Raji (cell line): Measurements from ENCODE around the gene P3H3.

Experiments used
- POLR2A ChIP-seq: IDR thresholded peaks from 2 replicates; pipeline ENCODE4 v1.6.1; 2011; ENCODE audit warnings: low read depth, low read length, control low read depth; ENCODE audit not compliant: insufficient read depth

The P3H3 gene

DNA sequence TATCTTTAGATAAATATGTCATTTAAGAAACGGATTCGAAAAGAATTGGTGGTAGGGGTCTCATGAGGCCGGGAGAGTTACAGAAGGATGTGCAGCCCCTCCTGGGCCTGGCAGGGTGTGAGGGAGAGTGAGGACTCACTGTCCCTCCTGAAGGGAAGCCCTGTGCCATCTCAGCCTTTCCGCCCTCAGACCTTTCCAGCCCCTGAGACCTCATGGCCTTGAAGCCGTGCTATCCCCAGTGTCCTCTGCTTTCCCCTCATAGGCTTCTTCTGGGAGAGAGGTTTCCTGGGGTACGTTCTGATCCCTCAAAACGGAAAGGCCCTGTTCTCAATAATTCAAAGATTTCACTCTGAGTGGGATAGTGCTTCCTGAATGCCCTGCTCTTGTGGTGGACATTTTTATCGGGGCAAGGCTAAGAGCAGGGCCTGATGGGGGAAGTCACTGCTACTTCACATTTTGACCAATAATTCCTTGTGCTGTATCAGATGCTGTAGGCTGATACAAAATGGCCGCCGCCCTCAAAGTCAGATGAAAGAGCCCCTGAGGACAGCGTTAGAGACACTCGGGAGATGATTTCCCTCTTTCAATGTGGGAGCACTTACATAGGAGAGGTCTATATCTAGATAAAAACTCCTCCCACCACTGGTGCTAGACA, 37.6 kb upstream of the P3H3 start:
- no peak for TF ChIP-seq POLR2A

DNA sequence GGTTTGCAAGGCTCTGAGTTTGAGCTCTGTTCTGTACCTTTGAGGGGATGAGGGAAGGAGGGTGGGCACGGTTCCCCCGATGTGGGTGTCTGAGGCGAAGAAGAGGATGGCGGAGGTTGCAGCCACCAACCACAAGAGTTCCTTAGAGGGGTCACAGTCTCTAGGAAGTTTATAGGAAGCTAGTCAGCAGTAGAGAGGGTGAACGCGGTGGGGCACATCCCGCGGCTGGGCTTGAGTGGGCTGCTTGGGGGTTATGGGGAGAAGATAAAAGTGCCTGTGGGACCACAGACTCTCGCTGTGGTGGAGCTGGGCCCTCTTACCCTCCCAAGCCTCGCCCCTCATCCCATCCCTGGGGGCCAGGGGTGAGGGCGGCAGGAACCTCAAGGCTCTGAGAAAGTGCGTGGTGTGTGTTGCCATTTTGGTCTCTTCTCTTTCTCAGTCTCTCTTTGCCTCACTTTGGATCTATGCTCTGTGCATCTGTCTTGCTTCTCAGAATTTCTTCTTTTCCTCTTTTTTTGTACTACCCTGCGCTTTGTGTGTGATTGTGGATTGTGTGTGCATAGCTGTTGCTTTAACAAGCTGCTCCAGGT, 36.2 kb upstream of the P3H3 start:
- no peak for TF ChIP-seq POLR2A

DNA sequence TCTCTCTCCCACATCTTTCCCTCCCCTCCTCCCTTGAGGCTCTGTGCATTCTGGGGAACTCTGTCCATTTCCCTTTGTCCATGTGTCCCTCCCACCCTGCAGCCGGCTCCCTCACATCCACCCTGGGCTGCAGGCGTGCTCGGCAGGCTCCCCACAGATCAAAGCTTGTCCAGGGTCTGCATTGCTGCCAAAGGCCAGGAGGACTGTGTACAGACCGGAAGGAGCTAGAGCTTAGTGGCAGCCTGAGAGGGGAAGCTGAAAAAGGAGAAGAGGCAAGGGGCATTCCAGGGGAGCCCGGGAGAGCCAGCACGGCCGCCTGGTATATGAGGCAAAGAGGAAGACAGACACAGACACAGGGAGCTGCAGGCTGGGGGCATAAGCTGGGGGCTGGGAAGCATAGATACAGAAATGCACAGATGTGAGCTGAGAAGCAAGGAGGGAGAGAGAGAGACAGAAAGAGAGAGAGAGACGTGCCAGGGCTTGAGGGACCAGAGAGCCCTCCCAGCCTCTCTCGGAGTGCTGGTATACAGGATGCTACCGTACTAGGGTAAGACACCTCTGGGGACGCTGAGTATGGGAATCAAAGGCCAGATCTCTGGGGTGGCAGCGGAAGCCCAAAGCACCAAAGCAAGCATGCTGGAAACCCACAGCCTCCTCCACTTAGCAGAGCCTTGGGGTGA, 35.5 kb upstream of the P3H3 start:
- no peak for TF ChIP-seq POLR2A

DNA sequence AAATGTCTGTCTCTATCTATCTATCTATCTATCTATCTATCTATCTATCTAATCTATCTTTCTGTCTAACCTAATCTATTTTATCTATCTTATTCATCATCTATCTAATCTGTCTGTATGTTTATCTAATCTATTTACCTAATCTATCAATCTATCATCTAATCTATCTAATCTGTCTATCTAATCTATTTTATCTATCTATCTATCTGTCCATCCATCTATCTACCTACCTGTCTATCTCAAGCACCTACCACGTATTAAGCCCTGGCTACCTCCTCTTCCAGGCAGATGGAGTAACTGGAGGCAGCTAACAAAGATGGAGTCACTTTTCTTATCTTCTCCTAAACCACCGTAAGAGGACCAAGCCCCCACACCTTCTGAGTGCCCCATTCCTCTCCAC, 33.1 kb upstream of the P3H3 start:
- TF ChIP-seq POLR2A: no peak

DNA sequence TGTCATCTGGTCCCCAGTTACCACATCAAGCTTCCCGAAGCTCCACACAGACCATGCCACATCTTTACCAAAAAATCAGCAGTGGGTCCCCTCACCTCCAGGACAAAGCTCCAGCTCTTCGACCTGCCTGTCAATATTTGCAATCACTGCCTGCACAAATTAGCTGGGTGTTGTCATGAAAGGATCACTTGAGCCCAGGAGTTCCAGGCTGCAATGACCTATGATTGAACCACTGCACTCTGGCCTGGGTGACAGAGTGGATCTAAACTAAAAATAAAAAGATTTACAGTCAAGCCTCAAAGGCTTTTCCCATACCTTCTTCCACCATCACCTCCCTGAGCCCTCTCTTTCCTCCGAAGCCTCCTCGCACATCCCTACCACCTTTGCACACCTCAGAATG, 31.6 kb upstream of the P3H3 start:
- no peak for TF ChIP-seq POLR2A

DNA sequence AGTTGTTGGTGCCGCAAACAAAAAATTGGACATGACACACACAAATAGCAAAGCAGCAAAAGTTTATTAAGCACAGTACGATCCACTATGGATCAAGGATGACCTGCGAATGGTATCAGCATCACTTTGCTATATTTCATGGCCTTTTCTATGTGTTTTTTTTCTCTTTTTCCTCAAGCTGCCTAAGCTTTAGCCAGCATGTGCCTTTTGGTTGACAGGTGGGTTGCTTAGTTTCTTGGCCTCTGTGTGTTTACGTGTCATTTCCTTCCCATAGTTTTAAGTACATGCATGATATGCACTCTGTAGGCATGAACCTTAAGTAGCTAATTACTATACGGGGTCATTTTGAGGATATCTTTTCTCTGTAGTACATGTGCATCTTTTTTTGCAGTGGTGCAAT, 29.1 kb upstream of the P3H3 start:
- no peak for TF ChIP-seq POLR2A

DNA sequence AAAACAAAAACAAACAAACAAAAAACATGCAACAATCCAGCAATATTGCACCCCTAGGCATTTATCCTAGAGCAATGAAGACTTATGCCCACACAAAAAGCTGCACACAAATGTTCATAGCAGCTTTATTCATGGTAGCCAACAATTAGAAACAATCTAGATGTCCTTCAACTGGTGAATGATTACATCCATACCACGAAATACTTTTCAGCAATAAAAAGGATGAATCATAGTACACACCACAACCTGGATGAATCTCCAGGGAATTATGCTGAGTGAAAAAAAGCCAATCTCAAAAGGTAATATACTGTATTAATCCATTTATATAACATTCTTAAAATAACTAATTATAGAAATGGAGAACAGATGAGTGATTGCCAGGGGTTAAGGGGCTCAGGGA, 21.0 kb upstream of the P3H3 start:
- no peak for TF ChIP-seq POLR2A

DNA sequence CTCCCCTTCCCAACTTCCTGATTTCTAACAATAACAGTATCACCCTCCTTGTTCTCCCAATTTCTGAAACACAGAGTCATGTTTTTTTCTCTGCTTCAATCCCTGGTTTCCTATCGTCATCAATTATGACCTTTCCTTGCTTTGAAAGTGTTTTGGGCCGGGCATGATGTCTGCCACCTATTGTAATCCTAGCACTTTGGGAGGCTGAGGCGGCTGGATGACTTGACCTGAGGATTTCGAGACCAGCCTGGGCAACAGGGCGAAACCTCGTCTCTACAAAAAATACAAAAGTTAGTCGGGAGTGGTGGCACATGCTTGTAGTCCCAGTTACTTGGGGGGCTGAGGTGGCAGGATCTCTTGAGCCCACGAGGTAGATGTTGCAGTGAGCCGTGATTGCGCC, 19.2 kb upstream of the P3H3 start:
- no peak for TF ChIP-seq POLR2A

DNA sequence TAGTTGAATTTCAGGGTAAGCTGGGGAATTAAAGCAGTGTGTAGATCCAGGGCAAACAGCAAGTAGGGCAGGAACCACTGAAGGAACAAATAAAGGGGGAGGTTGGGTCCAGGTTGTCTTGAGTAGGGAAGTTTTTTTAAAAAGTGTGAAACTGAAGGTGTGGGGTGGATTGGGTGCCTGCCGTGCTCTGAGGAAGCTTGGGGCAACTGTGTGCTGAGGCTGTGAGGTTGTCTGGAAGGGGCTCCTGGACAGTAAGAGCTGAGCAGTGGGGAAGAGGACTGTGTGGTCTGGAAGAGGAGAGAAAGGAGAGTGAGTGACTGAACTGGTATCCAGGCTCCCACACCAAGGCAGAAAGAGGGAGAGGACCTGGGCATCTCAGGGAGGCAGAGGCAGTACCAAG, 17.4 kb upstream of the P3H3 start:
- no peak for TF ChIP-seq POLR2A

DNA sequence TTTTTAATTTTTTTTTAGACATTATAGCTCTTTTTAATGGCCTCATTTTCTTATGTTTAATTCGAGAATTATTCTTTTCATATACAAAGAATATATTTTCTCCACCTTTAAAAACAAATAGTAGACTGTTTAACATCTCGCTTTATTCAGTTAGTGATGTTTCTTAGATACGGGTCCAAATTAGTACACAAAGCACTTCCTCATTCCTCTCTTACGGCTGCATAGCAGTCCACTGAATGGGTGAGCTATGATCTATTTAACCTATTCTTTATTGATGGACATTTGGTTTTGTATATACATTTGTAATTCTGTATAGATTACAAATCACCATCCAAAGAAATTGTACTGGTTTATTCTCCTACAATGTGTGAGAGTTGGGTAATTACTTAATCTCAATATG, 14.8 kb upstream of the P3H3 start:
- no peak for TF ChIP-seq POLR2A

DNA sequence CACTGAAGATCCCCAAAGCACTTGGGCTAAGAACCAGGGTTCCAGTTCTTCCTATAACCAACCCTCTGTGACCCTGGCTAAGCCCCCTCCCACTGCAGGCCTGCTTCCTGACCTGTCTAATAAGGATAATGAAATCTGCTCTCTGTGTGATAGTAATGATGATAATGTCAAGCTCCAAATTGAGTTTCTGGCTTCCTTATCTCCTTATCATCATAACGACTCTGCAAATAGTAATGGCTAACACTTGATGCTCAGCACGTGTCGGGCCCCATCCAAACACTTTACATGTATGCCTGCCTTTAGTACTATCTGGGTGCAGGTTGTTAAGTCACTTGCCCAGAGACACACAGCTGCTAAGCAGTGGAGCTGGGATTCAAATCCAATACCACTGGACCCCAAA, 11.6 kb upstream of the P3H3 start:
- TF ChIP-seq POLR2A: no peak

DNA sequence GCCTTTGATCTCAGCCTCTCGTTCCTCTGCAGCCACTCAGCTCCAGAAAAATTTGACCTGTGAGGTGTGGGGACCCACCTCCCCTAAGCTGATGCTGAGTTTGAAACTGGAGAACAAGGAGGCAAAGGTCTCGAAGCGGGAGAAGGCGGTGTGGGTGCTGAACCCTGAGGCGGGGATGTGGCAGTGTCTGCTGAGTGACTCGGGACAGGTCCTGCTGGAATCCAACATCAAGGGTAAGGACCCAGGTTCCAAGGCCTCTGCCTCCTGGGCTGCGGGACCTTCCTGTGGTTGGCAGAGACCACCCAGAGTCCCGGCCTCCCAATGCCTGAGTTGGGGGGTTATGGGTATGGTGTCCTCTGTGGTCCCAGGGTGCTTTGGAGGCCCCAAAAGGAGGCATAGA, 11.1 kb upstream of the P3H3 start:
- TF ChIP-seq POLR2A: no peak

DNA sequence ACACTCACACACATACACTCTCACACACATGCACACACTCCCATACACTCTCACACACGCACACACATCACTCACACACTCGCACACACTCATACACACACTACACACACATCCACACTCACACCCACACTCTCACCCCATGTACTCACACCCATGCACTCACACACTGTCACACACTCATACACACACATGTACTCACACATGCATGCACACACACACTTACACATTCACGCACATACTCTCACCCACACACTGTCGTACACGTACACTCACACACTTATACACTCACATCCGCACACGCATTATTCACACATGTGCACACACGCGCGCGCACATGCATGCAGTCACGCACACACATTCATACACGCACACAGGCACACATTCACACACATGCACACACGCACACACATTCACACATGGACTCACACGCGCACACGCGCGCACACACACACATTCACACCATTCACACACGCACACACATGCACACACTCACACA, 10.5 kb upstream of the P3H3 start:
- TF ChIP-seq POLR2A: no peak

DNA sequence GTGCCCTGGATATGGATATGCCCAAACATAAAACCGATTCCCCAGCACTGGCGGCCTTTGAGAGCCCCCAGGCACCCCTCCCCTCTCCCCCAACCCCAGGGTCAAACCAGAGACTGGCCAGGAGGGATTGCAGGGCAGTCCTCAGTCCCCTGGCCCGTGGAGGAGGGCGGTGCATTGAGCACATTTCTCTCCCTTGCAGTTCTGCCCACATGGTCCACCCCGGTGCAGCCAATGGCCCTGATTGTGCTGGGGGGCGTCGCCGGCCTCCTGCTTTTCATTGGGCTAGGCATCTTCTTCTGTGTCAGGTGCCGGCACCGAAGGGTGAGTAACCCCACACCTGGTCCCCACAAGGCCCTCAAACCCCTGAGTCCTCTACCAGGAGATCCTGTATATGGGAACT, 10.0 kb upstream of the P3H3 start:
- TF ChIP-seq POLR2A: no peak

DNA sequence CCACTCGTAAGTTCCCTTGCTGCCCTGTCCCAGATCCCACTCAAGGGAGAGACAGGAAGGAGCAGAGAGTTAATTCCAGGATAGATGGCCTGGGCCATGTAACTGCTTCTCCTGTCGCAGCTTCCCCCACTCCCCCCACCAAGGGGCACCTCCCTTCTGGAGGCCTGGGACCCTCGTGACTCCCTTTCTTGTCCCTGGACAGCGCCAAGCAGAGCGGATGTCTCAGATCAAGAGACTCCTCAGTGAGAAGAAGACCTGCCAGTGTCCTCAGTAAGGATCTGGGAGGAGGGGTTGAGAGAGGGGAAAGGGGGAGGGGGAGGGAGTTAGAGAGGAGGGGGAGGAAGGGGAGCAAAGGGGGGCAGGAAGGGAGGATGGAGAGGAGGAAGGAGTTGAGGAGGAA, 9.6 kb upstream of the P3H3 start:
- TF ChIP-seq POLR2A: no peak
